ENCODE measurements around the gene PRDM16.

GRCh38 chr1:3450202-3450863 is 381.3 kb downstream of the PRDM16 start:
- TF ChIP-seq, protein P1, sequence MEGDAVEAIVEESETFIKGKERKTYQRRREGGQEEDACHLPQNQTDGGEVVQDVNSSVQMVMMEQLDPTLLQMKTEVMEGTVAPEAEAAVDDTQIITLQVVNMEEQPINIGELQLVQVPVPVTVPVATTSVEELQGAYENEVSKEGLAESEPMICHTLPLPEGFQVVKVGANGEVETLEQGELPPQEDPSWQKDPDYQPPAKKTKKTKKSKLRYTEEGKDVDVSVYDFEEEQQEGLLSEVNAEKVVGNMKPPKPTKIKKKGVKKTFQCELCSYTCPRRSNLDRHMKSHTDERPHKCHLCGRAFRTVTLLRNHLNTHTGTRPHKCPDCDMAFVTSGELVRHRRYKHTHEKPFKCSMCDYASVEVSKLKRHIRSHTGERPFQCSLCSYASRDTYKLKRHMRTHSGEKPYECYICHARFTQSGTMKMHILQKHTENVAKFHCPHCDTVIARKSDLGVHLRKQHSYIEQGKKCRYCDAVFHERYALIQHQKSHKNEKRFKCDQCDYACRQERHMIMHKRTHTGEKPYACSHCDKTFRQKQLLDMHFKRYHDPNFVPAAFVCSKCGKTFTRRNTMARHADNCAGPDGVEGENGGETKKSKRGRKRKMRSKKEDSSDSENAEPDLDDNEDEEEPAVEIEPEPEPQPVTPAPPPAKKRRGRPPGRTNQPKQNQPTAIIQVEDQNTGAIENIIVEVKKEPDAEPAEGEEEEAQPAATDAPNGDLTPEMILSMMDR (IDR thresholded peaks at IDR 0.05; ENCODE audit: low read depth, low read length), result no peak
- no peak for TF ChIP-seq MAX (IDR thresholded peaks at IDR 0.05; ENCODE audit: low read depth, low read length)
